ENCODE results near the gene UBE2S. TPM values are rescaled to one million over a fixed set of nuclear protein-coding genes. Genes with fewer than 3 reads are reported as not detected.
A peak's percentile ranks its signal among the peaks of the same experiment; 100 is the strongest.

UBE2S gene
- total RNA-seq, 2 donors from 2014 or later = 16.3 to 17.9 TPM

DNA sequence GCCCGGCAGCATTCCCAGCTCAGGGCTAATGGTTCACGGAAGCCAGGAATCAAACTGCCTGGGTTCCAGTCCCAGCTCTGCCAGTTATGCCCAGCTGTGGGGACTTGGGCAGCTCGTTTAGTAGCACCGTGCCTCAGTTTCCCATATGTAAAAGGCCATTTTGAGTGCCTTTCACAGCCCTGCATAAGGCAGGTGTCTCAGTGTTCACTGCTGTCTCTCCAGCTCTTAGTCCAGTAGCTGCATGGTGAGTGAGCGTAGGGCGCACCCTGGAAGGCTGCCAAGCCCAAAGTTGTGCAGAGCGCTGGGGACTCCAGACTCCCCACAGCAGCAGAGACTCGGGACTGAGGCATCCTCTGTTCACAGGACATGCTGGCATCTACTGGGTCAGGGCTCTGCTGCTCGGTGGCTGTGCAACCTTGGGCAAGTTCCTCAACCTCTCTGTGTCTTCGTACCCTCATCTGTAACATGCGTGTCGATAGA lies 16.4 kb downstream of the UBE2S start:
- Histone ChIP-seq H3K4me1 (ENCODE audit: control insufficient read depth in 1 of 2, low read depth in 2 of 2) (peaks cover 18 to 36% of the 10 kb centered on the region in 2 donors), H3K9me3 (no peaks in the 10 kb centered on the region), H3K27me3 (replicated peaks; ENCODE audit: insufficient read depth) (no peaks in the 10 kb centered on the region), H3K4me3 (no peak overlapping the region), H3K36me3 (peaks cover 9% of the 10 kb centered on the region), H3K27ac (no peak overlapping the region)
- DNase-seq (ENCODE audit: low spot score) (no peak), ATAC-seq (ENCODE audit: insufficient number of reproducible peaks, low FRiP score, low read depth) (no peak)
- TF ChIP-seq, protein P1, sequence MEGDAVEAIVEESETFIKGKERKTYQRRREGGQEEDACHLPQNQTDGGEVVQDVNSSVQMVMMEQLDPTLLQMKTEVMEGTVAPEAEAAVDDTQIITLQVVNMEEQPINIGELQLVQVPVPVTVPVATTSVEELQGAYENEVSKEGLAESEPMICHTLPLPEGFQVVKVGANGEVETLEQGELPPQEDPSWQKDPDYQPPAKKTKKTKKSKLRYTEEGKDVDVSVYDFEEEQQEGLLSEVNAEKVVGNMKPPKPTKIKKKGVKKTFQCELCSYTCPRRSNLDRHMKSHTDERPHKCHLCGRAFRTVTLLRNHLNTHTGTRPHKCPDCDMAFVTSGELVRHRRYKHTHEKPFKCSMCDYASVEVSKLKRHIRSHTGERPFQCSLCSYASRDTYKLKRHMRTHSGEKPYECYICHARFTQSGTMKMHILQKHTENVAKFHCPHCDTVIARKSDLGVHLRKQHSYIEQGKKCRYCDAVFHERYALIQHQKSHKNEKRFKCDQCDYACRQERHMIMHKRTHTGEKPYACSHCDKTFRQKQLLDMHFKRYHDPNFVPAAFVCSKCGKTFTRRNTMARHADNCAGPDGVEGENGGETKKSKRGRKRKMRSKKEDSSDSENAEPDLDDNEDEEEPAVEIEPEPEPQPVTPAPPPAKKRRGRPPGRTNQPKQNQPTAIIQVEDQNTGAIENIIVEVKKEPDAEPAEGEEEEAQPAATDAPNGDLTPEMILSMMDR (IDR thresholded peaks at IDR 0.05) = no peak

DNA sequence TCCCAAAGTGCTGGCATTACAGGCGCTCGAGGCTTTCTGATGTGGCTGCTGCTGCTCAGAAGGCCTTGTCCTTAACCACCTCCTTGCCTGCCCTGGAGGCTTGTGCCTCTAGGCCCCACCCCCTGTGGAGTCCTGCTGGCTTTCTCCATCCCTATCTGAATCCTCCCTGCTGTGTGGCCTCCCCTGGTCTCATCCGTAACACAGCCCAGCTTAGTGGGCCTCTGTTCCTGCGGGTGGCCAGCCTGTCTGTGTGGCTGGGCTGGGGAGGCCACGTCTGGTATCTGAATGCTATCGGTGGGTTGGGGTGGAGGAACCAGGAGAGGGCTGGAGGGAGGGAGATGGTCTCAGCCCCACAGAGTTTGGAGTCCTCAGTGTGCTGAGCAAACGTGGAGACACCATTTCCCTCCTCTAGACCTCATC lies 17.1 kb downstream of the UBE2S start:
- H3K36me3 ChIP-seq = peaks cover 9% of the 10 kb centered on the region
- no peak overlapping the region for H3K27ac ChIP-seq
- TF ChIP-seq, protein P1 (IDR thresholded peaks at IDR 0.05) = no peak

DNA sequence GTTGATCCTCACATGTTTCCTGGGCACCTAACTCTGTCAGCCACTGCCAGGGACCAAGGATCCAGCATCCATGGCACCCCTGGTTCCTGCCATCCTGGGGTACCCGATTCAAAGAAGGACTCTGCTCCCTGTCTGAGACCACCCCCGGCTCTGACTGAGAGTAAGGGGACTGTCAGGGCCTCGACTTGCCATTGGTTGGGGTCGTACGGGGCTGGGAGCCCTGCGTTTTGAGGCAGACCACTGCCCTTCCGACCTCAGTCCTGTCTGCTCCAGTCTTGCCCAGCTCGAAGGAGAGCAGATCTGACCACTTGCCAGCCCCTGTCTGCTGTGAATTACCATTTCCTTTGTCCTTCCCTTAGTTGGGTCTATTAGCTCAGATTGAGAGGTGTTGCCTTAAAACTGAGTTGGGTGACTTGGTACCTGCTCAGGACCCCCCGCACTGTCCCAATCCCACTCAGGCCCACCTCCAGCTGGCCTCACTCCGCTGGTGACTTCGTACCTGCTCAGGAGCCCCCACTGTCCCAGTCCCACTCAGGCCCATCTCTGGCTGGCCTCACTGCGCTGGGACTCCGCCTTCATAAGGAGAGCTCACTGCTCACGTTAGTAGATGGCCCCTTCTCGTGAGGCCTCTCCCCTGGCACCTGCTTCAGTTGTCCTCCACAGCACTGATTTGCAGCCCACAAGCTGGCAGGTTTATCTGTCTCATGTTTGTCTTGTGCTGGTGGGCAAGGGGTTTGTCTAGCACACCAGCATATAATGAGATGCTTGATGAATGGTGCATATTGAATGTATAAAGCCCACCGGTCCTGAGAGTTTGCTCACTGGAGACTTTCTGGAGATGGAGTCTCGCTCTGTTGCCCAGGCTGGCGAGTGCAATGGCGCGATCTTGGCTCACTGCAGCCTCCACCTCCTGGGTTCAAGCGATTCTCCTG lies 17.9 kb downstream of the UBE2S start:
- ATAC-seq (ENCODE audit: insufficient number of reproducible peaks, low FRiP score, low read depth) (no peak), DNase-seq (ENCODE audit: low spot score) (no peak)
- TF ChIP-seq, protein P1 (IDR thresholded peaks at IDR 0.05) = no peak
- H3K36me3 ChIP-seq = peaks cover 9% of the 10 kb centered on the region
- H3K4me3 ChIP-seq = no peak overlapping the region
- no peaks in the 10 kb centered on the region for H3K9me3 ChIP-seq
- peaks cover 22 to 42% of the 10 kb centered on the region in 2 donors for H3K4me1 ChIP-seq (ENCODE audit: control insufficient read depth in 1 of 2, low read depth in 2 of 2)
- H3K27ac ChIP-seq = no peak overlapping the region
- H3K27me3 ChIP-seq (replicated peaks; ENCODE audit: insufficient read depth) = no peaks in the 10 kb centered on the region

More for the DNA sequence above, 17.1 kb downstream of the UBE2S start:
- ATAC-seq (ENCODE audit: insufficient number of reproducible peaks, low FRiP score, low read depth) = no peak
- Histone ChIP-seq H3K27me3 (replicated peaks; ENCODE audit: insufficient read depth) (no peaks in the 10 kb centered on the region), H3K9me3 (no peaks in the 10 kb centered on the region), H3K4me3 (no peak overlapping the region), H3K4me1 (ENCODE audit: control insufficient read depth in 1 of 2, low read depth in 2 of 2) (peaks cover 18 to 37% of the 10 kb centered on the region in 2 donors)
- no peak for DNase-seq (ENCODE audit: low spot score)

DNA sequence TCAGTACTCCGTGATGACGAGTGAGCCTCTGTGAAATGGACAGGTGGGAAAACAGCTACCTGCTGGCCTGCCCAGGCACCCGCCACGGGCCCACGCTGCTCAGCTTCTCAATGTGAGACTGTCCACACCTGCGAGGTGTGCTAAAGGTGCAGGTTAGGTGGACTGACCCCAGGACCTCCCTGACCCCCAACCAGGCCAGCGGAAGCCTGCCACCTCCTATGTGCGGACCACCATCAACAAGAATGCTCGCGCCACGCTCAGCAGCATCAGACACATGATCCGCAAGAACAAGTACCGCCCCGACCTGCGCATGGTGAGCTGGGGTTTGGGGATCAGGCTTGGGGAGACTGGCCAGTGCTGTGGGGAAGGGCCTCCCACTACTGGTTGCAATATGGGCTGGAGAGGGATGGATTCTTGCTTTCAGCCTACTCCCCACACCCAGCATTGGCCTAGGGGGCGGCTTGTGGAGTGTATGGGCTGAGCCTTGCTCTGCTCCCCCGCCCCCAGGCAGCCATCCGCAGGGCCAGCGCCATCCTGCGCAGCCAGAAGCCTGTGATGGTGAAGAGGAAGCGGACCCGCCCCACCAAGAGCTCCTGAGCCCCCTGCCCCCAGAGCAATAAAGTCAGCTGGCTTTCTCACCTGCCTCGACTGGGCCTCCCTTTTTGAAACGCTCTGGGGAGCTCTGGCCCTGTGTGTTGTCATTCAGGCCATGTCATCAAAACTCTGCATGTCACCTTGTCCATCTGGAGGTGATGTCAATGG lies 19.7 kb downstream of the UBE2S start:
- Histone ChIP-seq H3K4me1 (ENCODE audit: control insufficient read depth in 1 of 2, low read depth in 2 of 2) (peaks cover 31 to 52% of the 10 kb centered on the region in 2 donors), H3K9me3 (no peaks in the 10 kb centered on the region), H3K27ac (no peak overlapping the region), H3K27me3 (replicated peaks; ENCODE audit: insufficient read depth) (no peaks in the 10 kb centered on the region), H3K36me3 (peaks cover 9% of the 10 kb centered on the region), H3K4me3 (peak overlapping the region; percentile 99)
- ATAC-seq (ENCODE audit: insufficient number of reproducible peaks, low FRiP score, low read depth) (no peak), DNase-seq (ENCODE audit: low spot score) (no peak)
- TF ChIP-seq, protein P1 (IDR thresholded peaks at IDR 0.05) = no peak

DNA sequence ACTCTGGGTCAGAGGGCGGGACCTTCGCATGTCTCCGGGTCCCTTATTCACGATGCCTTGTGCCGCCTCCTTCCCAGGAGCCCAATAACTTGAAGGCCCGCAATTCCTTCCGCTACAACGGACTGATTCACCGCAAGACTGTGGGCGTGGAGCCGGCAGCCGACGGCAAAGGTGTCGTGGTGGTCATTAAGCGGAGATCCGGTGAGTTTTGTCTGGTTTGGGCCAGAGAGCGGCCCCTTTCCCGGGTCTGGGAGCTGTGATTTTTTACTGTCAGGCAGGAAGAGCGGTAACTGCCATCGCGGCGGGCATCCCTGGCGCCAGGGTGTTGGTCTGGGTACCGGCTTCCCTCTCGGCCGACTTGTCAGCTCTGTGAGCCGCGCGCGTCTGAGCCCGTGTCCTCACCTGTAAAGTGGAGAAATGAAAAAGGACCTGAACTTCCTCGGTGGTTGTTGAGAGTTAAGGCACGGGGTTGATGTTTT lies 21.1 kb downstream of the UBE2S start:
- H3K27me3 ChIP-seq (replicated peaks; ENCODE audit: insufficient read depth) = no peaks in the 10 kb centered on the region
- DNase-seq (ENCODE audit: low spot score) (no peak), ATAC-seq (ENCODE audit: insufficient number of reproducible peaks, low FRiP score, low read depth) (no peak)
- no peaks in the 10 kb centered on the region for H3K9me3 ChIP-seq
- peak overlapping the region; percentile 66 to 99 for H3K27ac ChIP-seq
- TF ChIP-seq, protein P1 (IDR thresholded peaks at IDR 0.05) = no peak
- peaks cover 9% of the 10 kb centered on the region for H3K36me3 ChIP-seq
- H3K4me1 ChIP-seq (ENCODE audit: control insufficient read depth in 1 of 2, low read depth in 2 of 2) = peaks cover 31 to 52% of the 10 kb centered on the region in 2 donors
- H3K4me3 ChIP-seq = peak overlapping the region; percentile 99

Data from thoracic aorta (tissue), 2 donors.